ENCODE results near the gene ID3. TPM values are rescaled to one million over a fixed set of nuclear protein-coding genes. Genes with fewer than 3 reads are reported as not detected.

ID3 gene
- total and polyA plus RNA-seq, 9 of the 15 experiments (the other 6 are each of a cell fraction or from before 2014, with no cell fraction given): 6.8 to 59.8 (median 23.5) TPM

DNA sequence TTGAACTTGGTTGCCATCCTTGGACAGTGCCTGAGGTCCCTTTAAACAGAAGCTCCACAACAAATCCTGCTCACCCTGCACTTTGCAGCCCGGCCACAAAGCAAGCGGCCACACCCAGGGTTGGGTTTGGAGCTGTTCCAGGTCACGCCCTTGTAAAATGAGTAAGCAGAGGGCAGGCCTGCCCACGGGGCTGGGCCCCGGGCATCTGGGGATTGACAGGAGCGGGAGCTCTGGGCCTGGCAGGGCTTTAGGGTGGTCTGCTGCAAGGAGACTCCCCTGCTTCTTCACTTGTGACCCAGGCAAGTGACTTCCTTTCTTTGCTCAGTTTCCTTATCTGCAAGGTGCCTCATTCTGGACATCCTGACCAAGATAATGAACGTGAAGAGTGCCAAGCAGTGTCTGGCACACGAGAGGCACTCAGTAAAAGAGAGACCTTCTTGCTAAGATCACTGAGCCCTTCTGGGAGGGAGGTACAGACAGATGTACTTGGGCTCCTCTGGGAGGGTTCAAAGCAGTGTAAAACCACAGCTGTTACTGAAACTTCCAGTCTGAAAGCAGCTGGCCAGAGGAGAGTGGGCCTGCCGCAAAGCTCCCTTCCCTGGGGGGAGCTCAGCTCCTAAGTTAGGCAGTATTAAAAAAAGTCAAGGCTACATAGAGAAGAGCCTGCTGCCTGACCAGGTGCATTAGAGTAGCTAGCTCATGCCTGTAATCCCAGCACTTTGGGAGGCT lies 30.9 kb downstream of the ID3 start (continued):
- TF ChIP-seq, protein P1, sequence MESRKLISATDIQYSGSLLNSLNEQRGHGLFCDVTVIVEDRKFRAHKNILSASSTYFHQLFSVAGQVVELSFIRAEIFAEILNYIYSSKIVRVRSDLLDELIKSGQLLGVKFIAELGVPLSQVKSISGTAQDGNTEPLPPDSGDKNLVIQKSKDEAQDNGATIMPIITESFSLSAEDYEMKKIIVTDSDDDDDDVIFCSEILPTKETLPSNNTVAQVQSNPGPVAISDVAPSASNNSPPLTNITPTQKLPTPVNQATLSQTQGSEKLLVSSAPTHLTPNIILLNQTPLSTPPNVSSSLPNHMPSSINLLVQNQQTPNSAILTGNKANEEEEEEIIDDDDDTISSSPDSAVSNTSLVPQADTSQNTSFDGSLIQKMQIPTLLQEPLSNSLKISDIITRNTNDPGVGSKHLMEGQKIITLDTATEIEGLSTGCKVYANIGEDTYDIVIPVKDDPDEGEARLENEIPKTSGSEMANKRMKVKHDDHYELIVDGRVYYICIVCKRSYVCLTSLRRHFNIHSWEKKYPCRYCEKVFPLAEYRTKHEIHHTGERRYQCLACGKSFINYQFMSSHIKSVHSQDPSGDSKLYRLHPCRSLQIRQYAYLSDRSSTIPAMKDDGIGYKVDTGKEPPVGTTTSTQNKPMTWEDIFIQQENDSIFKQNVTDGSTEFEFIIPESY (CRISPR knock-in tag; IDR thresholded peaks at IDR 0.05): no peak
- TF ChIP-seq BHLHE40 (IDR thresholded peaks at IDR 0.05; ENCODE audit: low read length): peak; percentile 61
- no peak for TF ChIP-seq ZNF23 (CRISPR knock-in tag; IDR thresholded peaks at IDR 0.05)
- TF ChIP-seq, protein P2, sequence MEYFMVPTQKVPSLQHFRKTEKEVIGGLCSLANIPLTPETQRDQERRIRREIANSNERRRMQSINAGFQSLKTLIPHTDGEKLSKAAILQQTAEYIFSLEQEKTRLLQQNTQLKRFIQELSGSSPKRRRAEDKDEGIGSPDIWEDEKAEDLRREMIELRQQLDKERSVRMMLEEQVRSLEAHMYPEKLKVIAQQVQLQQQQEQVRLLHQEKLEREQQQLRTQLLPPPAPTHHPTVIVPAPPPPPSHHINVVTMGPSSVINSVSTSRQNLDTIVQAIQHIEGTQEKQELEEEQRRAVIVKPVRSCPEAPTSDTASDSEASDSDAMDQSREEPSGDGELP (CRISPR knock-in tag; IDR thresholded peaks at IDR 0.05; ENCODE audit: borderline replicate concordance): peak; percentile 75; the same call in 1 of the 2 replicates
- no peak for TF ChIP-seq ZNF436 (CRISPR knock-in tag; IDR thresholded peaks at IDR 0.05)
- TF ChIP-seq NR4A1 (CRISPR knock-in tag; IDR thresholded peaks at IDR 0.05): no peak
- no peak for TF ChIP-seq NR4A1 (tag; IDR thresholded peaks at IDR 0.05)
- TF ChIP-seq, protein P3, sequence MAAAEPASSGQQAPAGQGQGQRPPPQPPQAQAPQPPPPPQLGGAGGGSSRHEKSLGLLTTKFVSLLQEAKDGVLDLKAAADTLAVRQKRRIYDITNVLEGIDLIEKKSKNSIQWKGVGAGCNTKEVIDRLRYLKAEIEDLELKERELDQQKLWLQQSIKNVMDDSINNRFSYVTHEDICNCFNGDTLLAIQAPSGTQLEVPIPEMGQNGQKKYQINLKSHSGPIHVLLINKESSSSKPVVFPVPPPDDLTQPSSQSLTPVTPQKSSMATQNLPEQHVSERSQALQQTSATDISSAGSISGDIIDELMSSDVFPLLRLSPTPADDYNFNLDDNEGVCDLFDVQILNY (CRISPR knock-in tag; IDR thresholded peaks at IDR 0.05): no peak
- TF ChIP-seq KDM2B (CRISPR knock-in tag; IDR thresholded peaks at IDR 0.05): no peak
- TF ChIP-seq, protein P4, sequence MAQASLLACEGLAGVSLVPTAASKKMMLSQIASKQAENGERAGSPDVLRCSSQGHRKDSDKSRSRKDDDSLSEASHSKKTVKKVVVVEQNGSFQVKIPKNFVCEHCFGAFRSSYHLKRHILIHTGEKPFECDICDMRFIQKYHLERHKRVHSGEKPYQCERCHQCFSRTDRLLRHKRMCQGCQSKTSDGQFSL (CRISPR knock-in tag; IDR thresholded peaks at IDR 0.05): peak; percentile 44; the same call in 1 of the 2 replicates
- TF ChIP-seq, protein P4 (tag; IDR thresholded peaks at IDR 0.05): no peak
- TF ChIP-seq, protein P5, sequence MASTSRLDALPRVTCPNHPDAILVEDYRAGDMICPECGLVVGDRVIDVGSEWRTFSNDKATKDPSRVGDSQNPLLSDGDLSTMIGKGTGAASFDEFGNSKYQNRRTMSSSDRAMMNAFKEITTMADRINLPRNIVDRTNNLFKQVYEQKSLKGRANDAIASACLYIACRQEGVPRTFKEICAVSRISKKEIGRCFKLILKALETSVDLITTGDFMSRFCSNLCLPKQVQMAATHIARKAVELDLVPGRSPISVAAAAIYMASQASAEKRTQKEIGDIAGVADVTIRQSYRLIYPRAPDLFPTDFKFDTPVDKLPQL (IDR thresholded peaks at IDR 0.05; ENCODE audit: extremely low read depth, insufficient read length): no peak
- no peak for TF ChIP-seq ZNF253 (CRISPR knock-in tag; conservative IDR thresholded peaks at IDR 0.05)
- TF ChIP-seq GATAD2A (IDR thresholded peaks at IDR 0.05): 0 out of 2 replicates have a peak, but pooled peaks have one; percentile 54
- TF ChIP-seq BRCA1 (IDR thresholded peaks at IDR 0.05): no peak
- TF ChIP-seq BRCA1 (CRISPR knock-in tag; IDR thresholded peaks at IDR 0.05): no peak
- no peak for TF ChIP-seq HNRNPH1 (optimal IDR thresholded peaks at IDR 0.05; ENCODE audit: low read depth, low read length)
- no peak for TF ChIP-seq SREBF2 (CRISPR knock-in tag; IDR thresholded peaks at IDR 0.05)
- TF ChIP-seq KLF13 (tag; IDR thresholded peaks at IDR 0.05; ENCODE audit: borderline replicate concordance, low read depth): no peak
- peak; percentile 64; the same call in 1 of the 2 replicates for TF ChIP-seq SMARCE1 (IDR thresholded peaks at IDR 0.05)
- no peak for TF ChIP-seq SIX5 (IDR thresholded peaks at IDR 0.05; ENCODE audit: borderline replicate concordance in 1 of 2, insufficient read depth in 1 of 2, low read depth in 1 of 2, low read length in 2 of 2)
- no peak for TF ChIP-seq ZNF589 (CRISPR knock-in tag; IDR thresholded peaks at IDR 0.05; ENCODE audit: low read depth)
- TF ChIP-seq BMI1 (IDR thresholded peaks at IDR 0.05; ENCODE audit: low read length): no peak
- TF ChIP-seq SAFB (IDR thresholded peaks at IDR 0.05; ENCODE audit: borderline replicate concordance, low read depth, low read length): no peak
- no peak for TF ChIP-seq ZNF57 (CRISPR knock-in tag; IDR thresholded peaks at IDR 0.05)
